GM18508 (cell line): ENCODE data around the gene GRPEL2.

Source experiments
- ATAC-seq: cut with Tn5 transposase; IDR thresholded peaks from one replicate; pipeline ENCODE4 v1.9.1; 2021; ENCODE audit warnings: moderate number of reproducible peaks; ENCODE audit not compliant: insufficient read depth, unreplicated experiment

GRPEL2 gene, protein sequence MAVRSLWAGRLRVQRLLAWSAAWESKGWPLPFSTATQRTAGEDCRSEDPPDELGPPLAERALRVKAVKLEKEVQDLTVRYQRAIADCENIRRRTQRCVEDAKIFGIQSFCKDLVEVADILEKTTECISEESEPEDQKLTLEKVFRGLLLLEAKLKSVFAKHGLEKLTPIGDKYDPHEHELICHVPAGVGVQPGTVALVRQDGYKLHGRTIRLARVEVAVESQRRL

DNA sequence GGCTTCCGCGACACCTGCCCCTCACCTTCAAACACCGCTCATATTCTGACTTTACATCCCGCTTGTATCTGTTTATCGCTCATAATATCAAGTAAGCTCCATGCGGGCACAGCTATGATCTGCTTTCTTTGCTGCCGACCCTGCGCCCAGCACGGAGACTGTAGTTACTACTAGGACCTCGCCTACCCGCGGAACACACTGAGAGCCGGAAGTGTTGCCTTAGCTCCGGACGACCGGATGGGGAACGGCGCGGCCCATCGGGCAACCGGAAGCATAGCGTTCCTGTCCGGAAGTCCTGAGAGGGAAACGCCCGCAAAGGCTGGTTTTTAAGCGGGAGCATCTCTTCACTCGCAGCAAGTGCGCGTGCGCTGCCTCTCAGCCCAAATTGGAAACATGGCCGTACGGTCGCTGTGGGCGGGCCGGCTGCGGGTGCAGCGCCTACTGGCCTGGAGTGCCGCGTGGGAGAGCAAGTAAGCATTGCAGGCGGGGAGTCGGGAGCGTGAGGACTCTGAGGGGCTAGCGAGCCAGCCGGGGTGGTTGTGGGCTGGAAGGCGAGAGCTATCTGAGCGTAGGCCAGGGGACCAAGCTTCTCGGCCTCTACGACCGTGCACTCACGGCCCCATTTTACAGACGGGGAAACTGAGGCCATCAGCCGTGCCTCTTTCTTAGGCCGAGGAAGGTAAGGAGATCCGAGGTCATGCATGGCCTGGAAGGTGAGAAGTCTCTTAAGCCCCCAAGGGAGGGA lies at the start of gene GRPEL2:
GRPEL2 (plus strand) TSS at position 353 of the 745 bp plus-strand sequence; CDS start at position 394, 41 bp downstream.
- ATAC-seq, result peak; percentile 79

DNA sequence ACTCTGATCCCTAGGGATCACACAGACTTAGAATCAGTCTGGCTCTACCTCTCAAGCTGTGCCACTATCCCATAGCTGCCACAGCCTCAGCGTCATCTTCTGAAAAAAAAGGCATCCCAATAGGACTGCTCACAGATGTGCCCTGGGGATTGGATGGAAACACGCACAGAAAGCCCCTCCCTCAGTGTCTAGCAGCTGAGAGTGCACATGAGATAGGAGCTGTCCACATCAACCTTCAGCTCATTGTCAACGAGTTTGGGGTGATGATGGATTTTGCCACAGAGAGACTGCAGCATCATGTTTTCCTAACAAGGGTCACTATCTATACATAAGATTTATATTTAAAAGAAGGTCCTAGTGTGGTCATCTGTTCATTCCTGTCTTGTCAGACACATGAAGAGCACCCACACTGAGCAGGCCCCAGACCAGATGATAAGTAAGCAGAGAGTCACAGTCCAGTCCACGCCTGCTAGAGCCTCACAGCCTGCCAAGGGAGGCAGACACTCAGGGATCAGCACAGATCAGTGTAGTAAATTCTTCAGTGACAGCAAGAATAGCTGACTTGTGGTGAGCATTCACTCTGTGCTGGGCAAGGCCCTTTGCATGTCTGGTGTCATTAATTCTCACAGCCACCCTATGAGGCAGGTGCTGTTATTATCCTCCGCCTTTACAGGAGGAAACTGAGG lies 47.8 kb upstream of the GRPEL2 start:
- no peak for ATAC-seq

DNA sequence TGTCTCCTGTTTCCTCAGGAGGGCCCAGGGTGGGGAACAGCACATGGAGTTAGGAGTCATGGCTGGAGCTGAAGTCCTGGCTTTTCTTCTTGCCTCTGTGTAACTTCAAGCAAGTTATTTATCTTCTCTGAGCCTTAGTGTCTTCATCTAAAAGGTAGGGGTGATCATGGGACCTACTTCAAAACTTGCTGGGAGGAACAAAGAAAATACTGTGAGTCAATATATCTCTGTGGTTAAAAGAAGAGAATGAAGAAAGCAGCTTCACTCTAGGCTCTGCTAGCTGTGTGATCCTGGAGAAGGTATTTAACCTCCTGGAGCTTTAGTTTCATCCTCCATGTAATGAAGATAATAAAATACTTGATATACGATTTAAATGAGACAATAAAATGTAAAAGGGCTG lies 47.1 kb upstream of the GRPEL2 start:
- no peak for ATAC-seq

DNA sequence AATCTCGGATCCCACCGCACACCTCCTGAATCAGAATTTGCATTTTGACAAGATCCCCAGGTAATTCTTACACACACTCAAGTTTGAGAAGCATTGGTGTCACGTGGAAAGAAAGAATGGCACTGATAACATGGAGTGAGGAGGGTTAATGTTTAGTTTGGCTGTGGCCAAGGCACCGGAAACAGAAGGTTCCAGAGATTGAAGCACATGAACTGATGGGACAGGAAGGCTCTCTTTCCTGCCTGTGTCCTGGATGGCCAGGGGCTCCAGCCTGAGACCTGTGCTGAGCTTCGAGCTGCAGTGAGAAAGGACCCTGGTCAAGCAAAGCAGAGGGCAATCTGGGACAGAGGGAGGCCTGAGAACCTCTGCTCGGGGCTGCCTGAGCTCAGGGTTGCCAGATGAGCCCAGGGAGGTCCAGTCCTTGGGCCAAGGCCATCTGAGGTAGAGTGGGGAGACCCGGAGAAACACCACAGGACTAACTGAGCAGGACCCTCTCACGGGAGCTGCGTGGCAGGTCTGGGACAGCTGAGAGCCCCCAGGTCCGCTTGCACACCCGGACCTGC lies 46.4 kb upstream of the GRPEL2 start:
- ATAC-seq, result no peak

DNA sequence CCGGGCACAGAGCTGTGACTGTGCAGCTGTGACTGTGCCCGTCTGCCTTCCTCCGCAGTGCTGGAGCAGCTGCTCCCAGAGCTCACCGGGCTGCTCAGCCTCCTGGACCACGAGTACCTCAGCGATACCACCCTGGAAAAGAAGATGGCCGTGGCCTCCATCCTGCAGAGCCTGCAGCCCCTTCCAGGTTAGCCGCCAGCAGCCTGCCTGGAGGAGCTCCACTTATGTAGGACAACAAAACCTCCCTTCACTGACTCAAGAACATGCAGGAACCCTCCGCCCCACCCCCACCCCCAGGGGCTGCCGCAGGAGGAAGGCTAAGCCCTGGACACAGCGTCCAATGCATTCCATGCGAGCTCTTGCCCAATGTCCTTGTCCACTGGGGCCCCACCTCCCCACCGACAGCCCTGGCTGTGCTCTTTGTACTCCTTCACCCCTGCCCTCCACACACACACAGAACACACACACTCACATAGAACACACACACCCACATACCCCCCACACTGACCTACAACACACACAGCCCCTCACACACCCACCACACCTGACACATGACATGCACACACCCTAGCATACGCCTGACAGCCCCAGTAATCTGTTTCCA lies 45.7 kb upstream of the GRPEL2 start:
- ATAC-seq, result no peak

DNA sequence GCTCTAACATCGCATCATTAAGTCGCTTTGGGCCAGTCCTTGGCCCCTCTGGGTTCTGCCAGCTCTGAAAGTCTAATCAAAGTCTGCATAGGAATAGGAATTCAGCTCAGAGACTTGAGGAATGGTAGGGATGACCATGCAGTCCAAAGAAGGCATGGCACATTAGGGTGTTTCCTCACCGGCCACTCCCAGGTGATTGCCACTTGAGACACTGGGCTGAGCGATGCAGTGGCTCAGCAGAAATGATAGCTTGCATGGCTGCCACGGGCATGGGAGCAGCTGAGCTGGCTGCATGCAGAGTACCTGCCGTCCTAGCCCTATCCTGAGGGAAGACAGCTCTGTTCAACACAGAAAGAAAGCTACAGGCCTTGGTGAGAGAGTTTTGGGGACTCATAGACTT lies 44.9 kb upstream of the GRPEL2 start:
- no peak for ATAC-seq

DNA sequence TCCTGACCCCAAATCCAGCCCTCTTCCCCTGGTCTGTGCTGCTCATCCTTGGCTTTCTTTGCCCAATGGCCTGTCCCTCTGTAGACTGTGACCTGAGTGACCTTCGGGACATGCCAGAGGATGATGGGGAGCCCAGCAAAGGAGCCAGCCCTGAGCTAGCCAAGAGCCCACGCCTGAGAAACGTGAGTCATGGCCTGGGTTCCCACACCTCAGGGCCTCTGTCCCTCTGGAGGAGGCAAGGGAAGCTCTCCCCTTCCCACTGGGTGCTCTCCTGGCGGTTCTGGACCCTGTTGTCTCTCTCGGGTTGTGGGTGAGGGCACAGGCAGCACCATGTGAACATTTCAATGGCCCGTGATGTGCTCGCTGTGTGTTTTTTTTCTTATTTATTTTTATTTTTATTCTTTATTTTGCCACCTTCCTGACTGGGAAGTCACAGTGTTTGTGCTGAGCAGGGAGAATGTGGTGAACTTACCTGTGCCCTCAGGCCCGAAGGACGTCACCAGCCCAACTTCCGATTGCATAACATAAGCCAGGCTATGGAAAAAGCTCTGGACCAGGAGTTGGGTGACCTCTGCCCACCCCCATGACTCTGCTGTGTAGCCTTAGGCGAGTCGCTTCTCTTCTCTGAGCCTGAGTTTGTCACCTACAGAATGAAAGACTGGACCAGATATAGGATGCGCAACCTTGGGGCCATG lies 44.1 kb upstream of the GRPEL2 start:
- no peak for ATAC-seq

DNA sequence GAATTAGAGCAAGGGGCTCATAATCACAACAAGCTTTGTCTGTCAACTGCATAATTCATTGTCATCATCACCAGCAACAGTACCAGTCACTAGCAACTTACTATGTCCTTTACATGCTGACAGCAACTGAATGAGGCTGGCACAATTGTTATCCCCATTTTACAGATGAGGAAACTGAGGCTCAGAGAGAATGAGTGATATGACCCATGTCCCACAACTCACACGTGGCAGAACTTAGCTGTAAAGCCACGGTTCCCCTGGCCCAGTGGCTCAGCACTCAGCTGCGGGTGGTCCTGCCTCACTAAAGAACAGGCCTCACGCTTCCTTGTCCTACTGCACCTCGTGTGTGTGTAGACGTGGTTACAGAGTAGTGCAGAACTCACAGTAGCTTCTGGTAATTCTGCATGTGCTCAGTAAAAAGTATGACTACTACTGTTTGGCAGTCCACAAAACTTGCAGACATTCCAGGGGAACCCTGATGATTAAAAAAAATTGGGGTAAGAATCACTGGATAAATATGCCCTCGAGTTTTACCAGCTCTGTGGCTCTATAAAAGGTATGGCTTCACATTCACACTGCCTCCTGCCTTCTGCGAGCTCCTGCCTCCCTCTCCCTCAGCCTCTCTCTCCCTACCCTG lies 43.4 kb upstream of the GRPEL2 start:
- ATAC-seq, result no peak

DNA sequence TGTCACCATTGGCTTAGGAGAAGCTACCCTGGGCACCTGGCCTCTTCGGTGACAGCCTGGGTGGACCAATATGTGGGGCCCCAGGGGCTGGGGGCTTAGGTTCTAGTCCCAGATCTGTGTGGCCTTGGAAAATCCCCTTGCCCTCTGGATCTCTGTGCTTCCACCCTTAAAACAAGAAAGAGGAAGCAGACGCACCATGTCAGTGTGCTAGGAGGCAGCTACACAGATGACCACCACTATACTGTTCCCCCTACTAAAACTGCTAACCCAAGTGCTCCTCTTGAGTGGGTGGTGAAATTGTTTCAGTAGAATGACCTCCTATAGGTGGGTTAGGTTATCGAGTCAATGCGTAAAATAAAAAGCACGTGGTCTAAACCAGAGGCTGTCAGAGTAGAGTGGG lies 42.7 kb upstream of the GRPEL2 start:
- ATAC-seq, result no peak

DNA sequence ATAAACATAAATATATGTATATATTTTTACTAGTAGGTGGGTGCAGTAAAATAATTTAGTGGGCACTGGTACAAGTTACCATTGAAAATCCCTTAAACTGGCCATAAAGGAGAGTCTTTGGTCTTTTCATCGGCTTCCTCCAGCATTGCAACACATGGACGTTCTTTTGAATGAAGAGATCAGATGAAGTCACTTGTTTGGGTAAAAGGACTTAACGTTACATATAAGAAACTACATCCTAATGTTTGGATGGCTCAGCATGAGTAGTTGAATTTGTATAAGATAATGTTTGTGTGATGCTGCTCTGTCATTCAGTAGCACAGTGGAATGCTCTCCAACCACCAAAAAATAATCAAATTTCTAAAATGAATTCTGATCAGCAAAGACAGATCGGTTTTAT lies 42.1 kb upstream of the GRPEL2 start:
- ATAC-seq, result no peak

DNA sequence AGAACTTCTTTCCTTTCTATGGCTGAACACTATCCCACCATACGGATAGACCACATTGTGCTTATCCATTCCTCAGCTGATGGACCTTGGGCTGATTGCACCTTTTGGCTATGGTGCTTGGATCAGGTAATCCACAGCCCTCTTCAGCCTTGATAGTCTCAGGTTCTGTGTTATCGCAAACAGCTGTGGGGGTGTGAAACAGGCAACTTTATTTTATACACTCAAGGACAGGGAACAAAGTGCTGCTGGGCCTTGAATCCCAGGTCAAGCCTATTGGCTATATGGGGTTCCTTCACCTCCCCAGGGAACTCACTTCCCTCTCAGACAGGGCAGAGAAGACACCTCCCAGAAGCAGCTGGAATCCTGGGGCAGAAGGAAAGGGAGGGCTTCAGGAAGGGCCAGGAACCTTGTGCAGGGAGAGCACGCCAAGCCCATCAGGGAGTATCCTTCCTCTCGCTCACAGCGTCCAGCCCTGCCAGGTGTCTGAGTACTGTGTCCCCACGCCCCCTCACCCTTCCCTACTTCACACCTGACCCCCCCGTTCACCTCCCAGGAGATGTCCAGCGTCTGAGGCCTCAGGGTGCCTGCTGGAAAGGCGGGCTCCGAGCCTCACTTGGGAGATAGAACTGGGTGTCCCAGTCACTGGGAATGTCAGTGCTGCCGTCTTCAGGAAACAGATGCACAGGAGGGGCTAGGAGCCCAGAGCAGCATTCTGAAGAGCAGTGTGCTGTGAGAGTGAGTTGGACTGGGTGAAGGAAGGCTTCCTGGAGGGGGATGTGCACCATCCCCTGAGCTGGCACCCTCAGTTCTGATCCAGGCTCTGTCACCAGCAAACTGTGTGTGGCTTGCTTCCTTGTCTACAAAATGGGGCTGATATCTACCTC lies 40.9 kb upstream of the GRPEL2 start:
- ATAC-seq, result no peak

DNA sequence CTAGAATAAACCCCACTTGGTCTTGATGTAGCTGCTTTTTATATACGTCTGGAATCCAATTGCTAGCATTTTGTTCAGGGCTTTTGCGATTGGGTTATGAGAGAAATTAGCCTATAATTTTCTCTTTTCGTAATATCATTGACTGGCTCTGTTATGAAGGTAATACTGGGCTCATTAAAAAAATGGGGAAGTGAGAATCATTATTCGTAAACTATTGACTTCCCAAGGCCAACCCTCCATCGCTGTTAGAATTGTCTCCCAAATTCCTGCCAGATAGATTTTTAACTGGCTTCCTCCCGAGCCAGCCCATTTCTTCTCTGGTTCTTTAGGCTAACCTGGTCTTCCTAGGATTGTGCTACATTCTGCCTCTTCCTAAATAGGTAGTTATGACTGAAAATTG lies 35.9 kb upstream of the GRPEL2 start:
- no peak for ATAC-seq

DNA sequence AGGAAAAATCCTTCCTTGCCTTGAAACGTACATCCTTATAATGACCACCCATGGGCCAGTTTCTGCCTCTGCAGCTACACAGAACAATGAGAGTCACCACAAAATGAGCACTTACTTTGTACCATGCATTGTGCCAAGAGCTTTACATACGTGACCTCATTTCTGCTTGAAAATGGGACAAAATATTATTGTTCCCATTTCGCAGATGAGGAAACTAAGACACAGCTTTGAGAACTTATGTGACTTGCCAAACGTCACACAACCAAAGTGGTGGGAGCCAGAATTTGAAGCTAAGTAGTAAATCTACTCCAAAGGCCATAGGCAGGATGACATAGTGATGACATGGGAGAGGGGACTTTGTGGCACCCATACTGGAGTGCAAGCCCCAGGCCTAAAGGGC lies 34.8 kb upstream of the GRPEL2 start:
- no peak for ATAC-seq

DNA sequence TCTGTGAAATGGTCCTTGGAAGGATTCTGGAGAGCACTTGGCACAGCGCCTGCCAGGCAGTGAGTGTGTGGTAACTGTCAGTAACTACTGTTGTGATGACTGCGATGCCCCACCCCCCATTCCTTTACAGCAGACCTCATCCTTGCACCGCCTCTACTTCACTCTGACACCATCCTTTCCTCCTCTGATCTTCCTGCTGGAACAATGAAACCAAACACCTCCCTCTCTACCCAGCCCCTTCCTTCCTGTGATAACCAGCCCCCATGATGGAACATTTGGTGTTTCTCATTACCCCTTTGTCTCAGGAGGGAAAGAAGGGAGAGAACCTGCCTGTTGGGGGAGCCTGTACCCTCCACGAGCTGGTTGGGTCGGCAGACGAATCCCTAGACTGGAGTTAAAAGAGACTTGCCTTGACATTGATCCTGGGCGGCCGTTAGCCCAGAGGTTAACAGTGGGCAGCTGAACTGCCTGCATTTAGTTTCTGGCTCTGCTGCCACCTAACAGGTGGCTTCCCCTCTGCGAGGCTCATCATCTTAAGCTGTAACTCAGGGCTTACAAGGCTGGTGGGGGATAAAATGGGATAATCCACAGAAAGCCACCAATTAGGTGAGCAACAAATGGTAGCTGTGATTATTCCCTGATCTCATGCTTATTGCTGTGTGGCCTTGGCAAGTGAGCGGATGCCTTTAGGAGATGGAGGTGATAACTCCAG lies 34.2 kb upstream of the GRPEL2 start:
- no peak for ATAC-seq

DNA sequence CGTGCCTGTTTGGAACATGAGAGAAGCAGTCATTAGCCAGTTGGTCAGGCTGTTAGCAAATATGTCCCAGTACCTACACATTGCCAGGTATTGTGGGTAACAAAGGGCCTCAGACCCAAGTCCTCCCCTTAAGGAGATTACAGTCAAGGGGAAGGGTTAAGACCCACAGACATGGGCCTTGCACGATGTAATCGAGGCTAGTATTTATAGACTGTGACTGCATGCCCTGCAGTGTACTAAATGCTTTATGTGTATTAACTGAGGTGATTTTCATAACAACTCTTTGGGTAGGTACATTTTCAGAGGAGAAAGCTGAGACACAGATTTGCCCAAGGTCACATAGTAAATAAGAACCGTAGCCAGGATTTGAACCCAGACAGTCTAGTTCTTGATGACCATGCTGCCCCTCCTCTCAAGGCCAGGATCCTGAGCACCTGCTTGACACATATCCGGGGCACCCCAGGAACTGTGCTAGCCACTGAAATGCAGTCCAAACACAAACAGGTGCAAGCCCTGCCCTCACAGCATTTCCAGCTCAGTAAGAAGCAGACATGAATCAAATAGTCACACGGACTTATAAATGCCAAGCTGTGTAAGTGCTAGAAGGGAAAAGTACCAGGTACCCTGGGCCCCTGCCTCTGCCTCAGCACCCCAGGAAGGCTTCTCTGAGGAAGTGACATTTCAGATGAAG lies 32.0 kb upstream of the GRPEL2 start:
- ATAC-seq, result no peak

DNA sequence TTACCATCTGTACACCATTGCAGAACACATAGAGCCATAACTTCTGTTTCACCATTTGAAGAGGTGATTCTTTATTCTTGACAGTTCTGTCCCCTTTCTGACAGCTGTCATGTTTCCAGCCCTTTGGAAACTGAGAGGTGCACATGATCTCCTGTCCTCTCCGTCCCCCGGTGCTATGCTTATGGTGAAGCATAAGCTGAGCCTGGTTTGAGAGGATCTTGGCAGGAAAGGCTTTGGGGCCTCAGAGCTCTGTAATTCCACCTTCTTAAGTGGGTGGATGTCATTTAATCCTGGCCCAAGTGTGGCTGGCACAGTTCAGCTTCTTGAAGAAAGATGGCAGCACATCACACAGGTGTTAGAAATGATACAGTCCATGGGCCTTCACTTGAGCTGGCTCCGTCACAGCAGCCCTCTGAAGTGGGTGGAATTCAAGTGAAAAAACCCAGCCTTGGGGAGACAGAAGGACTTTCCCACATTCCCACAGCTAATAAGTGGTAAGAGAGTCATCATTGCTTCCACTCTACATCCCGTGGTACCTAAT lies 30.7 kb upstream of the GRPEL2 start:
- ATAC-seq, result no peak

DNA sequence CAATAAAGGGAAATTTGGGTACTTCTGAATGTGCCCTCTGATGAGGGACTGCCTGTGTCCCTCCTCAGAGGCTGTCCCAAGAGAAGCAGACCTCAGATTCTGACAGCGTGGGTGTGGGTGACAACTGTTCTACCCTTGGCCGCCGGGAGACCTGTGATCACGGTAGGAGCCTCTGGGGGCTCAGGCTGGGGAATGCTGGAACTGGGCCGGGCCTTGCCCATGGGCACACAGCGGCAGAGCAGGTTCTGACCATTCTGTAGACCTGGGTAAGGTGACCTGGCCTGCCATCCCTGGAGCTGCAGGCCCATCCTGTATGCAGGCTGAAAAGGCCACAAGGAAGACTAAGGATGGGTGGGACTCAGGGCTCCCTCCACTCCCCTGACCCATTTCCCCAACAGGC lies 29.5 kb upstream of the GRPEL2 start:
- ATAC-seq, result no peak
